Measurements from ENCODE around the gene KCNQ2.

DNA sequence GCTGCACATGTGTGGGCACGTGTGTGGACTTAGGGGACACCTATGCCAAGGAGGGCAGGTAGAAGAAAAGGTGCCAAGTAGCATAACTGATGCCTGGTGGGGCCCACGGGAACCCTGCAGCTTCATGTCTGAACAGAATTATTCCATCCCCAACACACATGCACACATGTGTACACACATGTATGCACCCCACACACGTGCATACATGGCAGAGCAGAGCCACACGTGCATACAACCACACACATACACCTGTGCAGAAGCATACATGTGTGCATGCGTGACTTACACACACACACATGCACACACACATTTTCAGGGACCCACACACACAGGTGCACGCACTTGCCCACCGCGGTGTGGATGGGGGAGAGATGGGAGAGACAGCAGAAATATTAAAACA is 59.6 kb downstream of the KCNQ2 start:
- TF ChIP-seq, protein P1, sequence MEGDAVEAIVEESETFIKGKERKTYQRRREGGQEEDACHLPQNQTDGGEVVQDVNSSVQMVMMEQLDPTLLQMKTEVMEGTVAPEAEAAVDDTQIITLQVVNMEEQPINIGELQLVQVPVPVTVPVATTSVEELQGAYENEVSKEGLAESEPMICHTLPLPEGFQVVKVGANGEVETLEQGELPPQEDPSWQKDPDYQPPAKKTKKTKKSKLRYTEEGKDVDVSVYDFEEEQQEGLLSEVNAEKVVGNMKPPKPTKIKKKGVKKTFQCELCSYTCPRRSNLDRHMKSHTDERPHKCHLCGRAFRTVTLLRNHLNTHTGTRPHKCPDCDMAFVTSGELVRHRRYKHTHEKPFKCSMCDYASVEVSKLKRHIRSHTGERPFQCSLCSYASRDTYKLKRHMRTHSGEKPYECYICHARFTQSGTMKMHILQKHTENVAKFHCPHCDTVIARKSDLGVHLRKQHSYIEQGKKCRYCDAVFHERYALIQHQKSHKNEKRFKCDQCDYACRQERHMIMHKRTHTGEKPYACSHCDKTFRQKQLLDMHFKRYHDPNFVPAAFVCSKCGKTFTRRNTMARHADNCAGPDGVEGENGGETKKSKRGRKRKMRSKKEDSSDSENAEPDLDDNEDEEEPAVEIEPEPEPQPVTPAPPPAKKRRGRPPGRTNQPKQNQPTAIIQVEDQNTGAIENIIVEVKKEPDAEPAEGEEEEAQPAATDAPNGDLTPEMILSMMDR (IDR thresholded peaks at IDR 0.05; ENCODE audit: low read length) = no peak
- no peak for TF ChIP-seq EZH2 (IDR thresholded peaks at IDR 0.05; ENCODE audit: borderline replicate concordance, low read length)
